Measurements from ENCODE around the gene PGP.

PGP gene

GRCh38 chr16:2226918-2227317, 12.3 kb upstream of the PGP start:
- DNase-seq (ENCODE audit: low read depth), result no peak
- no peak overlapping the region for H3K4me3 ChIP-seq (ENCODE audit: low read length)
- no peak for TF ChIP-seq CTCF (IDR thresholded peaks at IDR 0.05; ENCODE audit: insufficient read depth, low read depth, low read length, missing control alignments)

GRCh38 chr16:2226245-2226793, 11.7 kb upstream of the PGP start:
- no peak for DNase-seq (ENCODE audit: low read depth)
- no peak for TF ChIP-seq CTCF (IDR thresholded peaks at IDR 0.05; ENCODE audit: insufficient read depth, low read depth, low read length, missing control alignments)
- no peak overlapping the region for H3K4me3 ChIP-seq (ENCODE audit: low read length)

- TF ChIP-seq CTCF (IDR thresholded peaks at IDR 0.05; ENCODE audit: insufficient read depth, low read depth, low read length, missing control alignments), result peak; percentile 15
- peak; percentile 63 for DNase-seq (ENCODE audit: low read depth)
- H3K4me3 ChIP-seq (ENCODE audit: low read length), result peak overlapping the region; percentile 87
These were observed 9.4 kb upstream of the PGP start for GRCh38 chr16:2223942-2224486.

GRCh38 chr16:2223221-2223941, 8.7 kb upstream of the PGP start, which contains the start of gene E4F1:
Gene E4F1 (plus strand): TSS chr16:2223591. CDS start chr16:2223614, 23 bp downstream.
- peak within 1 kb of the TSS; percentile 87 for H3K4me3 ChIP-seq (ENCODE audit: low read length)
- TF ChIP-seq CTCF (IDR thresholded peaks at IDR 0.05; ENCODE audit: insufficient read depth, low read depth, low read length, missing control alignments), result peak; percentile 1
- DNase-seq (ENCODE audit: low read depth), result peak; percentile 100

- DNase-seq (ENCODE audit: low read depth), result no peak
- no peak overlapping the region for H3K4me3 ChIP-seq (ENCODE audit: low read length)
- TF ChIP-seq CTCF (IDR thresholded peaks at IDR 0.05; ENCODE audit: insufficient read depth, low read depth, low read length, missing control alignments), result no peak
These were observed 1.7 kb upstream of the PGP start for GRCh38 chr16:2216330-2216729.

GRCh38 chr16:2213817-2214718, 572 bp downstream of the PGP start:
- H3K4me3 ChIP-seq (ENCODE audit: low read length), result peak overlapping the region; percentile 50
- TF ChIP-seq CTCF (IDR thresholded peaks at IDR 0.05; ENCODE audit: insufficient read depth, low read depth, low read length, missing control alignments), result no peak
- DNase-seq (ENCODE audit: low read depth), result no peak
